ENCODE measurements around the gene SCN2A. TPM values are rescaled to one million over a fixed set of nuclear protein-coding genes. Genes with fewer than 3 reads are reported as not detected.

The SCN2A gene
- polyA plus RNA-seq, 2 of the 4 experiments (the other 2 are of a cell fraction), result 0.01 to 0.05 TPM

DNA sequence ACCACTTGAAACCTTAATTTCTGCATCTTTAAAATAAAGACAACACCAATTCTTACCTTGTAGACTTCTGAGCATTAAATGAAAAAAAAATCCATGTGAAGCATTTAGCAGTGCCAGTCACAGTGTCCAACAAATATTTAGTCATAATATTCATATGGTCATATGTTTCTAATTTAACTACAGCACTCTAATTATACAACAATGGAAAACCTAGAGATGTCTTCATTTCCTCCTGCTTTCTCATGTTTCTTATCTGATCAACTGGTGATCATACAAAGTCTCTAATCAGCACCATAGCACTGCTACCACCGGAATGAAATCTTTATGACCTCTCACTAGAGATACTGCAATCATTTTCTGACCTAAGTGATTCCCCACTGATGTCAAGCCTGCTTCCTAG is 25.1 kb upstream of the SCN2A start:
- WGBS (ENCODE audit: missing lambda C conversion rate), result 4% methylated on average over 1 of the region's 1 CpG
- DNase-seq (ENCODE audit: low read depth in 1 of 2, low spot score in 1 of 2), result no peak
- Histone ChIP-seq H3K27ac (no peak overlapping the region), H3K9me3 (no peaks in the 10 kb centered on the region), H3K4me1 (no peaks in the 10 kb centered on the region), H3K4me2 (no peak overlapping the region), H3K4me3 (no peak overlapping the region)
- ATAC-seq, result no peak
- no peak for FAIRE-seq
- ChIA-PET POLR2A (no interaction called here), CTCF (interaction anchor here (1.0 to 2.2 kb wide), 2 partner anchors 10 to 197 kb away, joined by 3 to 8 read pairs; partner anchors contain the start of gene SCN3A)
- TF ChIP-seq RAD21 (conservative IDR thresholded peaks at IDR 0.05 in 1 of 2, IDR thresholded peaks at IDR 0.05 in 1 of 2) (no peak), CEBPB (IDR thresholded peaks at IDR 0.05) (no peak), RNF2 (IDR thresholded peaks at IDR 0.05; ENCODE audit: borderline replicate concordance, low read depth) (no peak), HOXB5 (CRISPR knock-in tag; IDR thresholded peaks at IDR 0.05) (no peak), ZSCAN20 (CRISPR knock-in tag; IDR thresholded peaks at IDR 0.05) (no peak), HDAC2 (IDR thresholded peaks at IDR 0.05) (no peak), NFE2L2 (conservative IDR thresholded peaks at IDR 0.05; ENCODE audit: low read length) (no peak), BHLHE40 (IDR thresholded peaks at IDR 0.05; ENCODE audit: low read depth, low read length) (no peak), MYC (IDR thresholded peaks at IDR 0.05; ENCODE audit: borderline replicate concordance, low read length) (no peak), MAZ (IDR thresholded peaks at IDR 0.05; ENCODE audit: borderline replicate concordance, low read depth, low read length) (no peak), ZC3H11A (IDR thresholded peaks at IDR 0.05) (no peak), FOXS1 (CRISPR knock-in tag; IDR thresholded peaks at IDR 0.05) (no peak), RFX5 (IDR thresholded peaks at IDR 0.05) (no peak), TP53 (CRISPR knock-in tag; IDR thresholded peaks at IDR 0.05) (no peak)
- TF ChIP-seq, protein P1, sequence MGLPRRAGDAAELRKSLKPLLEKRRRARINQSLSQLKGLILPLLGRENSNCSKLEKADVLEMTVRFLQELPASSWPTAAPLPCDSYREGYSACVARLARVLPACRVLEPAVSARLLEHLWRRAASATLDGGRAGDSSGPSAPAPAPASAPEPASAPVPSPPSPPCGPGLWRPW (IDR thresholded peaks at IDR 0.05), result no peak
- TF ChIP-seq, protein P2, sequence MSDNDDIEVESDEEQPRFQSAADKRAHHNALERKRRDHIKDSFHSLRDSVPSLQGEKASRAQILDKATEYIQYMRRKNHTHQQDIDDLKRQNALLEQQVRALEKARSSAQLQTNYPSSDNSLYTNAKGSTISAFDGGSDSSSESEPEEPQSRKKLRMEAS (IDR thresholded peaks at IDR 0.05), result no peak
- TF ChIP-seq, protein P3, sequence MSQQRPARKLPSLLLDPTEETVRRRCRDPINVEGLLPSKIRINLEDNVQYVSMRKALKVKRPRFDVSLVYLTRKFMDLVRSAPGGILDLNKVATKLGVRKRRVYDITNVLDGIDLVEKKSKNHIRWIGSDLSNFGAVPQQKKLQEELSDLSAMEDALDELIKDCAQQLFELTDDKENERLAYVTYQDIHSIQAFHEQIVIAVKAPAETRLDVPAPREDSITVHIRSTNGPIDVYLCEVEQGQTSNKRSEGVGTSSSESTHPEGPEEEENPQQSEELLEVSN (IDR thresholded peaks at IDR 0.05; ENCODE audit: borderline replicate concordance, low read depth), result no peak
- TF ChIP-seq, protein P4, sequence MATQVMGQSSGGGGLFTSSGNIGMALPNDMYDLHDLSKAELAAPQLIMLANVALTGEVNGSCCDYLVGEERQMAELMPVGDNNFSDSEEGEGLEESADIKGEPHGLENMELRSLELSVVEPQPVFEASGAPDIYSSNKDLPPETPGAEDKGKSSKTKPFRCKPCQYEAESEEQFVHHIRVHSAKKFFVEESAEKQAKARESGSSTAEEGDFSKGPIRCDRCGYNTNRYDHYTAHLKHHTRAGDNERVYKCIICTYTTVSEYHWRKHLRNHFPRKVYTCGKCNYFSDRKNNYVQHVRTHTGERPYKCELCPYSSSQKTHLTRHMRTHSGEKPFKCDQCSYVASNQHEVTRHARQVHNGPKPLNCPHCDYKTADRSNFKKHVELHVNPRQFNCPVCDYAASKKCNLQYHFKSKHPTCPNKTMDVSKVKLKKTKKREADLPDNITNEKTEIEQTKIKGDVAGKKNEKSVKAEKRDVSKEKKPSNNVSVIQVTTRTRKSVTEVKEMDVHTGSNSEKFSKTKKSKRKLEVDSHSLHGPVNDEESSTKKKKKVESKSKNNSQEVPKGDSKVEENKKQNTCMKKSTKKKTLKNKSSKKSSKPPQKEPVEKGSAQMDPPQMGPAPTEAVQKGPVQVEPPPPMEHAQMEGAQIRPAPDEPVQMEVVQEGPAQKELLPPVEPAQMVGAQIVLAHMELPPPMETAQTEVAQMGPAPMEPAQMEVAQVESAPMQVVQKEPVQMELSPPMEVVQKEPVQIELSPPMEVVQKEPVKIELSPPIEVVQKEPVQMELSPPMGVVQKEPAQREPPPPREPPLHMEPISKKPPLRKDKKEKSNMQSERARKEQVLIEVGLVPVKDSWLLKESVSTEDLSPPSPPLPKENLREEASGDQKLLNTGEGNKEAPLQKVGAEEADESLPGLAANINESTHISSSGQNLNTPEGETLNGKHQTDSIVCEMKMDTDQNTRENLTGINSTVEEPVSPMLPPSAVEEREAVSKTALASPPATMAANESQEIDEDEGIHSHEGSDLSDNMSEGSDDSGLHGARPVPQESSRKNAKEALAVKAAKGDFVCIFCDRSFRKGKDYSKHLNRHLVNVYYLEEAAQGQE (IDR thresholded peaks at IDR 0.05), result no peak

DNA sequence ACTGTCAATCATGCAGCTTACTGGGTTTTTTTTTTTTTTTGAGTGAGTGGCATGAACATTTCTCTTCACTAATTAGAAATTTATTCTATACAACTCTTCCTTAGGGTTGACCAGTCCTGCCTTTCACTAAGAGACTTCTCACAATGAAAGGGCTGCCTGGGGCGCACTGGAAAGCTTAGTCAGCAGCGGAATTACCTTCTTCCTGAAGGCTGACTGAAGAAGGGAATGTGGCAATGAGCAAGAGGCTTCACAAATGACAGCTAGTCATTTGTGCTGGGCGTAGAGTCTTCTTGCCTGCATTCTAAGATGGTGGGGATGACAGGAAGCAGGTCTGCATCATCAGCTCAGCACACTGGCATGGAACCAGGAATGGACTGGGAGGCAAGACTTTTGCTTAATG is 19.7 kb upstream of the SCN2A start:
- no peak for TF ChIP-seq TFCP2L1 (CRISPR knock-in tag; IDR thresholded peaks at IDR 0.05)
- TF ChIP-seq, protein P5, sequence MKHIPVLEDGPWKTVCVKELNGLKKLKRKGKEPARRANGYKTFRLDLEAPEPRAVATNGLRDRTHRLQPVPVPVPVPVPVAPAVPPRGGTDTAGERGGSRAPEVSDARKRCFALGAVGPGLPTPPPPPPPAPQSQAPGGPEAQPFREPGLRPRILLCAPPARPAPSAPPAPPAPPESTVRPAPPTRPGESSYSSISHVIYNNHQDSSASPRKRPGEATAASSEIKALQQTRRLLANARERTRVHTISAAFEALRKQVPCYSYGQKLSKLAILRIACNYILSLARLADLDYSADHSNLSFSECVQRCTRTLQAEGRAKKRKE (CRISPR knock-in tag; IDR thresholded peaks at IDR 0.05; ENCODE audit: low read depth), result no peak
- TF ChIP-seq, protein P6, sequence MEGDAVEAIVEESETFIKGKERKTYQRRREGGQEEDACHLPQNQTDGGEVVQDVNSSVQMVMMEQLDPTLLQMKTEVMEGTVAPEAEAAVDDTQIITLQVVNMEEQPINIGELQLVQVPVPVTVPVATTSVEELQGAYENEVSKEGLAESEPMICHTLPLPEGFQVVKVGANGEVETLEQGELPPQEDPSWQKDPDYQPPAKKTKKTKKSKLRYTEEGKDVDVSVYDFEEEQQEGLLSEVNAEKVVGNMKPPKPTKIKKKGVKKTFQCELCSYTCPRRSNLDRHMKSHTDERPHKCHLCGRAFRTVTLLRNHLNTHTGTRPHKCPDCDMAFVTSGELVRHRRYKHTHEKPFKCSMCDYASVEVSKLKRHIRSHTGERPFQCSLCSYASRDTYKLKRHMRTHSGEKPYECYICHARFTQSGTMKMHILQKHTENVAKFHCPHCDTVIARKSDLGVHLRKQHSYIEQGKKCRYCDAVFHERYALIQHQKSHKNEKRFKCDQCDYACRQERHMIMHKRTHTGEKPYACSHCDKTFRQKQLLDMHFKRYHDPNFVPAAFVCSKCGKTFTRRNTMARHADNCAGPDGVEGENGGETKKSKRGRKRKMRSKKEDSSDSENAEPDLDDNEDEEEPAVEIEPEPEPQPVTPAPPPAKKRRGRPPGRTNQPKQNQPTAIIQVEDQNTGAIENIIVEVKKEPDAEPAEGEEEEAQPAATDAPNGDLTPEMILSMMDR (IDR thresholded peaks at IDR 0.05), result no peak
- TF ChIP-seq ZSCAN20 (CRISPR knock-in tag; IDR thresholded peaks at IDR 0.05), result no peak
- TF ChIP-seq, protein P7, sequence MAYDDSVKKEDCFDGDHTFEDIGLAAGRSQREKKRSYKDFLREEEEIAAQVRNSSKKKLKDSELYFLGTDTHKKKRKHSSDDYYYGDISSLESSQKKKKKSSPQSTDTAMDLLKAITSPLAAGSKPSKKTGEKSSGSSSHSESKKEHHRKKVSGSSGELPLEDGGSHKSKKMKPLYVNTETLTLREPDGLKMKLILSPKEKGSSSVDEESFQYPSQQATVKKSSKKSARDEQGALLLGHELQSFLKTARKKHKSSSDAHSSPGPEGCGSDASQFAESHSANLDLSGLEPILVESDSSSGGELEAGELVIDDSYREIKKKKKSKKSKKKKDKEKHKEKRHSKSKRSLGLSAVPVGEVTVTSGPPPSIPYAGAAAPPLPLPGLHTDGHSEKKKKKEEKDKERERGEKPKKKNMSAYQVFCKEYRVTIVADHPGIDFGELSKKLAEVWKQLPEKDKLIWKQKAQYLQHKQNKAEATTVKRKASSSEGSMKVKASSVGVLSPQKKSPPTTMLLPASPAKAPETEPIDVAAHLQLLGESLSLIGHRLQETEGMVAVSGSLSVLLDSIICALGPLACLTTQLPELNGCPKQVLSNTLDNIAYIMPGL (CRISPR knock-in tag; IDR thresholded peaks at IDR 0.05; ENCODE audit: borderline replicate concordance), result no peak
- no peak for TF ChIP-seq TP53 (CRISPR knock-in tag; IDR thresholded peaks at IDR 0.05)
- TF ChIP-seq, protein P1 (IDR thresholded peaks at IDR 0.05), result no peak
- TF ChIP-seq CHD2 (IDR thresholded peaks at IDR 0.05; ENCODE audit: low read length, partially characterized antibody), result no peak
- TF ChIP-seq HDAC2 (IDR thresholded peaks at IDR 0.05), result no peak
- TF ChIP-seq, protein P2 (IDR thresholded peaks at IDR 0.05), result no peak
- no peak for TF ChIP-seq RAD21 (conservative IDR thresholded peaks at IDR 0.05 in 1 of 2, IDR thresholded peaks at IDR 0.05 in 1 of 2)
- TF ChIP-seq HEYL (CRISPR knock-in tag; IDR thresholded peaks at IDR 0.05), result no peak
- TF ChIP-seq FOSB (CRISPR knock-in tag; IDR thresholded peaks at IDR 0.05), result no peak
- FAIRE-seq (no peak), ATAC-seq (no peak), DNase-seq (ENCODE audit: low read depth in 1 of 2, low spot score in 1 of 2) (no peak)
- Histone ChIP-seq H3K27ac (no peak overlapping the region), H3K4me1 (no peaks in the 10 kb centered on the region), H3K4me2 (no peak overlapping the region), H3K9me3 (no peaks in the 10 kb centered on the region), H3K4me3 (no peak overlapping the region)
- POLR2A ChIA-PET, result no interaction called here
- 0% methylated on average over 3 of the region's 3 CpGs for WGBS (ENCODE audit: missing lambda C conversion rate)
- CTCF ChIA-PET, result interaction anchor here (0.7 to 2.6 kb wide), 2 partner anchors 15 to 18 kb away, joined by 3 to 16 read pairs; partner anchors contain the start of gene SCN3A

Measured in A549 (cell line).